IPS-NIHi11 (cell line): ENCODE data around the gene FAM168B.
"Not testable (repeated sequence)": the region's sequence is repeated elsewhere in the genome, so short reads cannot be mapped to it uniquely, and the experiment has no call there.

Source experiments
- DNase-seq: peaks from one replicate; pipeline ENCODE4 v3.0.0; 2012; ENCODE audit warnings: mixed read lengths, low spot score

FAM168B gene

DNA sequence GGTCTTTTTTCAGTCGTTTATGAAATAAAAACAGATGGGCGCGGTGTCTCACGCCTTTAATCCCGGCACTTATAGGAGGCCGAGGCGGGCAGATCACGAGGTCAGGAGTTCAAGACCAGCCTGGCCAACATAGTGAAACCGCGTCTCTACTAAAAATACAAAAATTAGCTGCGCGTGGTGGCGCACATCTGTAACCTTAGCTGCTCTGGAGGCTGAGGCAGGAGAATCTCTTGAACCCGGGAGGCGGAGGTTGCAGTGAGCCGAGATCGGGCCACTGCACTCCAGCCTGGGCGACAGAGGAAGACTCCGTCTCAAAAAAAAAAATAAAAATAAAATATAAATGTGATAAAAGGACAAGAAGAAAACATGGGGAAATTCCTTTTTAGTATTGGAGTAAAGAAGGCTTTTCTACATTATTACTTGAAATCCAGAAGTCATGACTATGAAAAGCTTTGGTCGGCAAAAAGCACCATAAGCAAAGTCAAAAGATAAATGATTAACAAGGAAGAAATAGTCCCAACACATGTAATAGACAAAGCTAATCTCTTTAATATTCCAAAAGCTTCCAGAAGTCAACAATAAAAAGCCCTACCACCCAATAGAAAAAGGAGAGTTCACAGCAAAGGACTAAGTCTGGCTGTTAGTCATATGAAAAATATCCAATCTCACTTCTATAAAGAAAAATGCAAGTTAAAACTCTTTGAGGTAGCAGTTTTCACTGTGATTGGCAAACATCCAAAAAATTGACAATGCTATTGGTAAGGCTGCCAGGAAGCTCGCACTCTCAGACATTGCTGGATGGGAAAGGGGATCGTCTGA lies 1.4 kb upstream of the FAM168B start:
- no peak for DNase-seq

DNA sequence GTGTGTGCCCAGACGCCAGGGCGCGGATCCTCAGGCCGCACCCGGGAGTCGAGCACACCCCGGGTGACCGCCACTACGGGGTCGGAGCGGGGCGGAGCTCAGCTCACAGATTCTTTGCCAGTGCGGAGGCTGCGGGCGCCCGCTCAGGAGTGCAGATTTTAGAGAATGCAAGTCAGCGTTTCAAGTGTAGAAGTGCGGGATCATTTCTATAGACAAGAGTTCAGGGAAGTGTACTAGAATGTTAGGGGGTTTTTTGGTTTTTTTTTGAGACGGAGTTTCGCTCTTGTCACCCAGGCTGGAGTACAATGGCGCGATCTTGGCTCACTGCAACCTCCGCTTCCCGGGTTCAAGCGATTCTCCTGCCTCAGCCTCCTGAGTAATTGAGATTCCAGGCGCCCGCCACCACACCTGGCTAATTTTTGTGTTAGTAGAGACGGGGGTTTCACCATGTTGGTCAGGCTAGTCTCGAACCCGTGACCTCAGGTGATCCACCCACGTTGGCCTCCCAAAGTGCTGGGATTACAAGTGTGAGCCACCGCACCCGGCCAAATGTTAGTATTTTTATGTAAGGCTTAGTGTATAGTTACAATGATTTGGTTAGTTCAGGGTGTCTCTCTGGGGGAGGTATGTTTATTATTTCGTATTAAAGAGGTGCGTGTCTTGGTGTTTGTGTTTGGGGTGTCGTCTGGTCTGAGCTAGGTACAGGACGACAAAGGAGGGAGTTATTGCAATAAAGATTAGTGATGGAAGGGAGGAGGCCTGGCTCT lies 619 bp upstream of the FAM168B start:
- DNase-seq, result no peak

DNA sequence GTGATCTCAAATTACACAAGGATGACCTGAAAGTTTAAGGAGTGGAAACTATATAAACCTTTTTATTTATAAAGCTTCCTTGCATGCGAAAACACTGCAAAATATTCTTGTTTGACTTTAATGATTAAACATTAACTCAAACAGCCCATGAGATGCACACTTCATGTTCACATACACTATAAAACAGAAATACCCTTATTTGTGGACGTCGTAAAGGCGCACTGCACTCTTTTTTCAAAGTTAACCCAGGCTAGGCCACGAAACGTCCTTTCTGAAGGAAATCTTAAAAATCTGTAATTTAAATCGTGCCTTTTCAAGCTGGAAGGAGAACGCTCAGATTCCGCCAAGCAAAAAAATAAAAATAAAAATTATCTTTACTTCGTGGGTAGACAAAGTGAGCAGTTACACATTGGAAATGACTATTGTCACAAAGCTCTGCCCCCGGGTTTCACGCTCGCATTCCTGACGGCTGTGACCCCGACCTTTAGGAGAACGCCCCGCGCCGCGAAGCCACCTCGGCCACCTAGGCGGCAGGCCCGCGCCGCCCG lies 728 bp downstream of the FAM168B start:
- no peak for DNase-seq

DNA sequence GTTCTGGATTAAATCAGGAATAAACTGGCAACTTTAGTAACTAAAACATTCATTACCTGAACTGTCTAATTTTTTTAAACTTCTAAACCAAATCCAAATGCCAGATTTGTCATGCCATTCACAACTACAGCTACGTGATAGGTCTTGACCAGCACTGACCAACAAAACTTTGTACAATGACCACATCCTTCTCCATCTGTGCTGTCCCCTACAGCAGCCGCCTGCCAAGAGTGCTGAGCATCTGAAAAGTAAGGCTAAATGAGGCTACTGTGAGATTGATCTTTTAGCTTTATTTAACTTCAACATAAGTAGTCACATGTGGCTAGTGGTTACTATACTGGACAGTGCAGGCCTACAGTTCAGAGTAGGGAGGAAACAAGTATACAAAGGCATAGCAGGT lies 7.6 kb downstream of the FAM168B start:
- no peak for DNase-seq

DNA sequence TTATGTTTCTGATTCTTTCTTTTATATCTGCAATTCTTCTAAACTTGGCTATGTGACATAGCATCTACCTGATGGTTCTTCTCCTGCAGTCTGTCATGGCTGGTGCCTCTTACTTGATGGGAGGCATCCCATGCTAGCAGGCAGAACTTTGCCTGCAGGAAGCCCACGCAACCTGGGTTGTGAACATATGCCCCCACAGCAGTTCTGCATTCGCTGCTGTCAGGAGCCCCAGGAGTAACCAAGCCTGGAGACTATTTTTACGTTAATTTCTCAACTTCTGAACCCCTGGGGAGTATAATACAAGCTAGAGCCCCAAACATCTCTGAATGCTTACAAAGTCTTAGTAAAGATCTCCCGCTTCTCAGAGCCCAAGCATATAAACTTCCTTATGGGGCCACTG lies 12.1 kb downstream of the FAM168B start:
- no peak for DNase-seq

DNA sequence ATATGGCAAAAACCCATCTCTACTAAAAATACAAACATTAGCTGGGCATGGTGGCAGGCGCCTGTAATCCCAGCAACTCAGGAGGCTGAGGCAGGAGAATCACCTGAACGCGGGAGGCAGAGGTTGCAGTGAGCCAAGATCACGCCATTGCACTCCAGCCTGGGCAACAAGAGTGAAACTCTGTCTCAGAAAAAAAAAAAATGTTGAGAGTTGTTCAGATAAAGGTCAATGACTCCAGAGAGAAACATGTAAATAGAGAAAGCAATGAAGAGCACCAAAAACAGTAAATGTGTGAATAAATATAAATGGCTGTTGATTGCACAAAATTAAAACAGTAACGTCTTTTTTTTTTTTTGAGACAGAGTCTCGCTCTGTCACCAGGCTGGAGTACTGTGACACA lies 13.3 kb downstream of the FAM168B start:
- not testable (repeated sequence) for DNase-seq

DNA sequence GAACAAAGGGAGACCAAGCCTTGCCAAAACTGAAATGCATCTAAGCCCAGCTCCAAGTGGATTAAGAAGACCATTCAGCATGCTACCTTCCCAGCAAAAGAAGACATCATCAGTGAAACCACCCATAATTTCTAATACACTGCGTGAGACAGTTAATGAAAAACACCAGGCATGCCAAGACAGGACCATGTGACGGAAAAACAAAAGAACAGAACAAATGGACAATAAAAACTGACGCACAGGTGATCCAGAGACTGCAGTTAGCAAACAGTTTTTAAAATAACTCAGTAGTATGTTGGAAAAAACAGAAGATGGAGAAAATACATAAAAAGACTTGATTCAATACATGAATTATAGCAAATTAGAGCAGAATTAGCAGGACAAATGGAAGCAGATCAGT lies 15.3 kb downstream of the FAM168B start:
- DNase-seq, result no peak

DNA sequence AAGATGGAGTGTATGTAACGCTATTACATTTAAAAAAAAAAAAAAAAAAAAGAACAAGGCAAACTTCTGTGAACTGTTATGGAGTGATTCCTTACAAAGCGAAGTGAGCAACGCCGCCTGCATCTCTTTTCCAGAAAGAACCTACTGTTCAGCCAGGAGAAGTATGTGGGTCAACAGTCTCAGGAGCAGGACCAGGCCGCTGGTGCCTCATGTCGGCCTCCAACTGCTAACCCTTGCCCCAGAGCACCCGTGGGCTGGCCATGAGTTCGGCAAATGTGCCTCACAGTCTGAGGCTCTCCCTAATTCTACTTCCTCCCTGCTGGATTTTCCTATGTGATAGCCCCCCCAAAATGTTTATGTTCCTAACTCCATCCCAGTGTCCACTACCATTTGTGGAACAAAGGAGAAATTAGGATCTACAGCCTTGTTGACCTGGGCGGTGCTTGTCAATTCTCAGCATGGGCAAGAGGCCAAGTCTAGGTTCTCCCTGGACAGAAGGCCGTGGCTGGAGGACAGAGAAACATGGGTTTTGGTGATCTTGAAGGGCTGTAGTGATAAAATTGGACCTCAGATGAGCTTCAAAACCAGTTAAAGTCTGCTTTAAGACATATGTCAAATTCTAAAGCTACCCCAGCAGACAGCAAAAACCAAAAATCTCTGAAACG lies 15.9 kb downstream of the FAM168B start:
- no peak for DNase-seq

DNA sequence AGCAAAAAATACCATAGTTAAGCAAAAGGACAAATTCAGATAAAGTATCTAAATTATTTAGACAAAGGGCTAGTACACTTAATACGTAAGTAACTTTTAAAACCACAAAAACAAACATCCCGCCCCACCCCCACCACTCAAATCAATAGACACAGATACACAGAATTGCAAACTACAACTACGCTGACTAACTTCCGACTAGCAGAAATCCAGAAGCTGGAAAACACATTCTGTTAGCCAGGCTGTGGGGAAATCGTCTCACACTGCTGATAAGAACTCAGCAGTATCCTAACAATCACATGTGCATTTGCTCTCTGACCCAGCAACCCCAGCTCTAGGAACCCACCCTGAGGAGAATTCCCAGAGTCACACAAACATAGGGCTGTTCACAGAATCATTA lies 16.6 kb downstream of the FAM168B start:
- DNase-seq, result no peak

DNA sequence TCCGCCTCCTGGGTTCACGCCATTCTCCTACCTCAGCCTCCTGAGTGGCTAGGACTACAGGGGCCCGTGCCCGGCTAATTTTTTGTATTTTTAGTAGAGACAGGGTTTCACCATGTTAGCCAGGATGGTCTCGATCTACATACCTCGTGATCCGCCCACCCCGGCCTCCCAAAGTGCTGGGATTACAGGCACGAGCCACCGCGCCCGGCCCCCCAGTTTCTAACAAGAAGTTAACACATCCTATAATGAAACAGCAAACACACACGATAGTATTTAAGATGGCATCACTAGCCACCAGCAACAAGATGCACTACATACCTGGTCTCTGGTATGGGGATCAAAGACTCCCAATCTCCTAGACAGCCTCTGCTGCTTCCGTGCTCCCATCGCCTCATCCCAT lies 17.7 kb downstream of the FAM168B start:
- not testable (repeated sequence) for DNase-seq

DNA sequence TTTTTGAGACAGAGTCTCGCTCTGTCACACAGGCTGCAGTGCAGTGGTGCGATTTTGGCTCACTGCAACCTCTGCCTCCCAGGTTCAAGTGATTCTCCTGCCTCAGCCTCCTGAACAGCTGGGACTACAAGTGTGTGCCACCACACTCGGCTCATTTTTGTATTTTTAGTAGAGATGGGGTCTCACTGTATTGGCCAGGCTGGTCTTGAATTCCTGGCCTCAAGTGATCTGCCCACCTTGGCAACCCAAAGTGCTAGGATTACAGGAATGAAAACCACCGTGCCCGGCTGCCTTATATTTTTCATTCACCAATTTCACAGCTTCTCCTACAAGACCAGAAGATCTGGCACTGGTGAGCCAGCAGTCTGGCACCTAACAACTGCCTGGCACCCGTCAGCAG lies 25.1 kb downstream of the FAM168B start:
- DNase-seq, result not testable (repeated sequence)

DNA sequence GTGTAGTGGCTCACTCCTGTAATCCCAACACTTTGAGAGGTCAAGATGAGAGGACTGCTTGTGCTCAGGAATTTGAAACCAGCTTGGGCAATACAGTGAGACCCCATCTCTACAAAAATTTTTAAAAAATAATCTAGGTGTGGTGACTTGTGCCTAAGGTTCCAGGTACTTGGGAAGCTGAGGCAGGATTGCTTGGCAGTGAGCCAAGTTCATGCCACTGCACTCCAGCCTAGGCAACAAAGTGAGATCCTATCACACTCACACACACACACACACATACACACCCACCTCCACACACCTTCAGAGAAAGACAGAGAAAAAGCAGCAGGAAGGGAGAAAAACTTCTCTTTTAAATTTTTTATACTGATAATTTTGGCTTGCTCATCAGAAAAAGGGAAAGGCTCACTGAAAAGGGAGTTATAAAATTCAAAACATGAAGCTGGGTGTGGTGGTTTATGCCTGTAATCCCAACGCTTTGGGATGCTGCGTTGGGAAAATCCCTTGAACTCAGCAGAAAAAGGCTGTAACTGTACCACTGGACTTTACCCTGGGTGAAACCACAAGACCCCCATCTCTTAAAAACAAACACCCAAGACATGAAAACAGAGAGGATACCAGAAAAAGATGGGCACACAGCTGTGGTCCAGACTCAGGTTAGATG lies 25.7 kb downstream of the FAM168B start:
- DNase-seq, result no peak

DNA sequence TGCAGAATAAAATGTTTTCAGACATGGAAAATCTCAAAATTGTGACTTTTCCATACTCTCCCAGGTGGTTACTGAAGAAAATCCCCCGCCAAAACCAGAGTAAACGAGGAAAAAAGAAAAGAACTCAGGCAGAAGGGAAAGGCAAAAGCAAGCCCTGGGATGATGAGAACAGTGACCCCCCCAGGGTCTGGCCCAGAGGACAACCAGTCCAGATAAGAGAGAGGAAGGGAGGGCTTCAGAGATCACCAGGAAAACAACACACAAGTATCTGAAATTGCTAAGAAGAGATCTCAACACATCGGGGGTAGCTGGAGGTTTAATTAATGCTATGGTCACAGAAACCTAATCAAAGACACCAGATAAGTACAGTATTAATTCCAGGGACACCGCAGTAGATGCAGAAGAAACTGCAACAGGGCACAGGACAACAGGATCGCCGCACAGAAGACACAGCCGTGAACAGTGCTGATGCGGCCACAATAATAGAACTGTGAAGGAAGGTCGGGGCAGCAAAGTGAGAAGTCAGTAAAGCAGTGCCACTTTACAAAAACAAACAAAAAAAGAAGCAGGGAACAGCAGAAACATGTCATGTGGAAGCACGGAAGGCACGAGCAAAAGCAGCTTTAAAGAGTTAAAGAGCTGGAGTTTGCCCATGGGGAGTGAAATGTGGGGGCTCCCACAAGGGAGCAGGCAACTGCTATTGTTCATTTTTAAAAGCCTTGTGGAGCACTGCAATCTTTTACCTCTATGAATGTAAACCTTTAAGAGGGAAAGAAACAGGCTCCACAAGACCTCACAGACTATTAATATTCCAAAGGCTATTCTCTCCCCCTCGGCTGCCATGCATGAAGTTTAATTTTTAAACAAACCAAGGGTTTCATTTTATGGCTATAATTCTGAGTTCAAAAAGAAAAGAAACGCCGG lies 28.4 kb downstream of the FAM168B start:
- DNase-seq, result no peak

DNA sequence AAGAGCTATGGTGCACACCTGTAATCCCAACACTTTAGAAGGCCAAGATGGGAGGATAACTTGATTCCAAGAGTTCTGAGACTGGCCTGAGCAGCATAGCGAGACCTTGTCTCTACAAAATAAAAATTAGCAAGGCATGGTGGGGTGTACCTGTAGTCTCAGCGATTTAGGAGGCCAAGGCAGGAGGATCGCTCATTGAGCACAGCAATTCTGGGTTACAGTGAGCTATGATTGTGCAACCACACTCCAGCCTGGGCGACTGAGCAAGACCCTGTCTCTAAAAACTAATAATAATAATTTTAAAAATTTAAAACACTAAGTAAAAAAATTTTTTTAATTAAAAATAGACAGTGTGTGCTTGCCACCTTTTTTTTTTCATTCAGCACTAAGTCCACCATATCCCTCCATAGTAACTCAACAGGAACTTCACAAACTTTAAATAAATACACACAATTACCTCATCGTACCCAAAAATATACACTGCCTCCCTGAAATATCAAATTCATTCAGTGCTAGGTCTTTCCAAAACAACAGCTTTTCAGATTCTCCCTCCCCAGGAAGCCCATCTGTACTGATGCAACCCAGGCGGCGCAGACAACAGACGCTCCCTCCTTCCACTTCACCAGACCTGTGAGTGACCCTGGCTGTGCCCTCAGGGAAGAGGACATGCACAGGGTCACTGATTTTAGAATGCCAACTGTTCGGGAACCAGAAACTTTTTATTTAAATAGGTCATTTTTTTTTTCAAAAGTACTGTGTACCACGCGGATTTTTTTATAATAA lies 29.6 kb downstream of the FAM168B start:
- no peak for DNase-seq

DNA sequence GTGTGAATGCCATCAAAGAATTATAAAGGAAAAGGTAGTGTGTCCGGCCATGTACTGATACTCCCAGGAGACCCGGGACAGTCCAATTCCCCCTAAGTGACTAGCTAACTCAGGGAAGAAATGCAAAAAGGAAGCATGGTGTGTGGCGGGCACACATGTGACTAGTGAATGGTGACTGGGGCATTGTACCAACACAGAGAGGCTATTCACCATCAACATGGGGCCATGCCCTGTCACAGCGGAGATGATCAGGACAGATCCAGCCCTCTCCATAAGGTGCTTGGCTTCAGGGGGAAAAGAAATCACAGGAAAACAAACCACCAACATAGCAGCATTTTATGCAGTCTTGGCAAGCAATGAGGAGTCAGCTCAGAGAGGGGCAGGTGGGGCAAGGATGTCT lies 34.3 kb downstream of the FAM168B start:
- DNase-seq, result no peak

DNA sequence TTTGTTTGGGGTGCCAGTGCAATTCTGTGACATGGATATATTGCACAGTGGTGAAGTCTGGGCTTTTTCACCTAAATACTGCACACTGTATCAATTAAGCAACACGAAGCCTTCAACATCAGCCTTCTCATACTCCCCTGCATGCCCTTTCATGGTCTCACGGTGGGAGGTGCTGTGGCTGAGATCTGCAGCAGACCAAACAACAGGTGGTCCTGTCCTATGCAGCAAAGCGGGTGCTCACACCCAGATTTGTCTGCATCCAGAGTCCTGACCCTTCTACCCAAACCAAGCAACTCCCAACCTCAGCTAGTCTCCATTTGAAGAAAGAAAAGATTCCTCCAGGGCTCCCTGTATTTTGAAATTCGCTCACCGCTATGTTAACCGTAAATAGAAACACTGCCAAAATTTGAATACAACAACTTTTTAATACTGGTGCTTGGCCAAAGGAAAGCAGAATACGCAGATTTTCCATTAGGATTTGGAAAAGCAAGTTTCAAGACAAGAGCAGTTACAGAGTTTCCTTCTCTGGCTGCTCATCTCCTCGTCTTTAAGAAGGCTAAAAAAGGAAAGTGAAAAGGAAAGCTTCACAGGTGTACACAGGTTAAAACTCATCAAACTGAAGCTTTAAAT lies 34.9 kb downstream of the FAM168B start:
- no peak for DNase-seq

DNA sequence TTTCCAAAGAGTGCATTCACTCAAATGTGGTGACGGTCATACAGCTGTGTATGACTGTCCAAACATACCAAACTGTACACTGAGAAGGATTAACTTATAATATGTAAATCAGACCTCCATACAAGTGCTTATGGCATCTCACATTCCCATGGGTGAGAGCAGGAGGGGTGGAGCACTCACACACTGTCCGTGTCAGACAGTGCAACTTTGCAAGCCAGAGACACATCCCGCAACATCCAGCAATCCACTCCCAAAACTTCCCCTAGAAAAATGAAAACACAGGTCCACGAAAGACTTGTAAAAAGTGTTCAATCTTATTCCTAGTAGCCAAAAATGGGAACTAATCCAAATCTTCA lies 36.4 kb downstream of the FAM168B start:
- DNase-seq, result no peak

DNA sequence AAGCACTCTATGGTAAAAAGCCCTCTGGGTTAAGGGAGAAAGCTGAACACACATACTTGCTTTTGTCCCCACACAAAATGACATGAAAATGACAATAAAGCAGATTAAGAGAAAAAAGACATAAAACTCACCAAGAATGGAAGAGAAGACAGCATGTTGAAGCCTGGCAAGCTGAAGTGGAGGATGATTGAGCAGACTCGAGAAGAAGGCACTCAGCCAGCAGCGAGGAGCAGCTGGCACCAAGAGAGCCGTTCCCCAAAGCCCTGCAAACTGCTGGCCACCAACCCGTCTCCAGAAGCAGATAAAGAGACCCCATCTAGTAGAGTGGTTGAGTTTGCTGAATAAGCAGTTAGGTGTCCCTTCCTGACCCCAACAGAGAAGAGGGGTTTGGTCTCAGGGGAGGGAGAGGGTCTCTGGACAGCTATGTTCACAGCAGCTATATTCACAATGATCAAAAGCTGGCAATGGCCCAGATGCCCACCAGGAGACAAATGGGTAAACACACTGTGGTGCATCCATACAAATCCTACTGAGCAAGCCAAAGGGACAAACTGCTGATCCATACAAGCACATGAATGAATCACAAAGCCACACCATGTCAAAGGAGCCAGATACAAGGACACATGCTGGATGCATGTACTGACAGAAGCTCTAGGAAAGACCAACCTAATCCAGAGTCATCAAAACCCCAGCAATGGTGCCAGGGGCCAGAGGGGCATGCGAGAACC lies 36.9 kb downstream of the FAM168B start:
- no peak for DNase-seq
